ENCODE results near the gene SEMA4D.

DNA sequence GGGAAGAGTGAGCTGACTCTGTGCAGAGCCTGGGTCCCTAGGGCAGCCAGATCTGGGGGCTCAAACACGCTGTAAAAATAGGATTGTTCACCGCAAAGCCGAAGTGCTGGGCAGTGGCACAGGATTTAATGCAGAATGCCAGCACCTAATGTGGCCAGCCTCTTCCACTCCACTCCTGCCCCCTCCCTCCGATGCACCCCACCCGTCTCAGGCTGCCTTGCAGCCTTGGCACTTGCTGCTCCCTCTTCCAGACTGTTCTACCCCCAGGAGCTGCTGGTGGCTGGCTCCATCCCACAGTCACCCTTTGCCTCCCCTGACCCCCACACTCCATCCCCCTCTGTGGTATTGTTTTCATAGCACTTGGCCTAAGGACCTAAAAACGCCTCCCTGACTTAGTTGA lies 86.2 kb downstream of the SEMA4D start:
- no peak for TF ChIP-seq CTCF (conservative IDR thresholded peaks at IDR 0.05; ENCODE audit: low read length)
- no peak for TF ChIP-seq EZH2phosphoT487 (IDR thresholded peaks at IDR 0.05; ENCODE audit: borderline replicate concordance)
